ENCODE results near the gene ABHD8.

Gene ABHD8

DNA sequence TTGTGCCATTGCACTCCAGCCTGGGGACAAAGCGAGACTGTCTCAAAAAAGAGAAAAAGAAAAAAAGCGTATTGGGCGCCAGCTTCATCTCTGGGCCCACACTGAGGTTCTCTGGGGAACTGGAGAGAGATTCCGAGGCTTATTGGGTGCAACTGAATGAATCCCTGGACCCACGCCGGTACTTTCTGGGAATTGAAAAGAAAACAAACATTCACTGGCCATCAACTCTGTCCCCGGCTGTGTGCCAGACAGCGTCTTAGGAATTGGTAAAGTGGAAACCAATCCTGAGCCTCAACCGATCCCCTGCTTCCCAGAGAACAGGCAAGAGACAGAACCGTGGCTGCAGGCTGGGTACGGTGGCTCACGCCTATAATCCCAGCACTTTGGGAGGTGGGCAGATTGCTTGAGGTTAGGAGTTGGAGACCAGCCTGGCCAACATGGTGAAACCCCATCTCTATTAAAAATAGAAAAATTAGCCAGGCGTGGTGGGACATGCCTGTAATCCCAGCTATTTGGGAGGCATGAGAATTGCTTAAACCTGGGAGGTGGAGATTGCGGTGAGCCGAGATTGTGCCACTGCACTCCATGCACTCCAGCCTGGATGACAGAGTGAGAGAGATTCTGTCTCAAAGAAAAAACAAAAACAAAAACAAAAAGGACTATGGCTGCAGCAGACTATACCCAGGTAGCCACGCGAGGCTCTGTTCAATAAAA lies 22.8 kb upstream of the ABHD8 start:
- Histone ChIP-seq H3K9me2 (ENCODE audit: low read depth, low read length) (no peaks in the 10 kb centered on the region), H3K4me1 (ENCODE audit: insufficient read depth, low read length, severe bottlenecking) (peaks cover 6% of the 10 kb centered on the region), H3K79me2 (ENCODE audit: insufficient read depth, low read length) (no peaks in the 10 kb centered on the region), H3K9me3 (ENCODE audit: low read length) (no peaks in the 10 kb centered on the region), H3K27me3 (ENCODE audit: insufficient read depth, low read length) (no peaks in the 10 kb centered on the region; the same call in 1 of the 2 replicates), H2AFZ (ENCODE audit: low read length) (no peak overlapping the region), H3K27ac (ENCODE audit: low read depth, low read length, poor library complexity, severe bottlenecking) (no peak overlapping the region), H3K4me3 (ENCODE audit: low read depth, low read length, poor library complexity, severe bottlenecking) (no peak overlapping the region), H3K4me2 (ENCODE audit: low read length) (no peak overlapping the region), H4K20me1 (ENCODE audit: insufficient read depth, low read length) (no peaks in the 10 kb centered on the region), H3F3A (ENCODE audit: insufficient read depth, low read length) (peaks cover 3% of the 10 kb centered on the region; the same call in 1 of the 2 replicates), H3K36me3 (ENCODE audit: insufficient read depth, low read length) (peaks cover 19% of the 10 kb centered on the region), H3K9ac (ENCODE audit: low read length) (no peak overlapping the region)
- TF ChIP-seq, protein P1, sequence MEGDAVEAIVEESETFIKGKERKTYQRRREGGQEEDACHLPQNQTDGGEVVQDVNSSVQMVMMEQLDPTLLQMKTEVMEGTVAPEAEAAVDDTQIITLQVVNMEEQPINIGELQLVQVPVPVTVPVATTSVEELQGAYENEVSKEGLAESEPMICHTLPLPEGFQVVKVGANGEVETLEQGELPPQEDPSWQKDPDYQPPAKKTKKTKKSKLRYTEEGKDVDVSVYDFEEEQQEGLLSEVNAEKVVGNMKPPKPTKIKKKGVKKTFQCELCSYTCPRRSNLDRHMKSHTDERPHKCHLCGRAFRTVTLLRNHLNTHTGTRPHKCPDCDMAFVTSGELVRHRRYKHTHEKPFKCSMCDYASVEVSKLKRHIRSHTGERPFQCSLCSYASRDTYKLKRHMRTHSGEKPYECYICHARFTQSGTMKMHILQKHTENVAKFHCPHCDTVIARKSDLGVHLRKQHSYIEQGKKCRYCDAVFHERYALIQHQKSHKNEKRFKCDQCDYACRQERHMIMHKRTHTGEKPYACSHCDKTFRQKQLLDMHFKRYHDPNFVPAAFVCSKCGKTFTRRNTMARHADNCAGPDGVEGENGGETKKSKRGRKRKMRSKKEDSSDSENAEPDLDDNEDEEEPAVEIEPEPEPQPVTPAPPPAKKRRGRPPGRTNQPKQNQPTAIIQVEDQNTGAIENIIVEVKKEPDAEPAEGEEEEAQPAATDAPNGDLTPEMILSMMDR (IDR thresholded peaks at IDR 0.05; ENCODE audit: low read length), result no peak
- TF ChIP-seq EZH2 (IDR thresholded peaks at IDR 0.05; ENCODE audit: borderline replicate concordance, low read length), result no peak

DNA sequence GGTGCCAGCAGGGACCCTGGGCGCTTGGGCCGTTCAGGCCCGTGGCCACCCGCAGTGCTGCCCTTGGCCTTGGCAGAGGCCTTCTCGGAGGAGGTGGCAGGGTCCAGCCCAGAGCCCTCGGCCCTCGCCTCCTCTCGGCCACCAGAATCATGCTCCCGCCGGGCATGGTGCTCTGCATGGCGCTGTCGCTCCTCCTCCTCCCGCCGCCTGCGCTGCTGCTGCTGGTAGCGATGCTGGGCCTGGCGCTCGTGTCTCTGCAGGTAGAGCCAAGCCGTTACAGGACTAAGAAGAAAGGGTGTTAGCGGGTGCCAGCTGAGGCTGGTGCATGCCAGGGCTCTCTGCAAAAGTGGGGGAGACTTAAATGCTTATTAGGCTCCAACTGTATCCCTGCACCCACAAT lies 21.9 kb upstream of the ABHD8 start:
- H3K36me3 ChIP-seq (ENCODE audit: insufficient read depth, low read length), result peaks cover 28% of the 10 kb centered on the region
- no peak overlapping the region for H3K9ac ChIP-seq (ENCODE audit: low read length)
- H3K27me3 ChIP-seq (ENCODE audit: insufficient read depth, low read length), result no peaks in the 10 kb centered on the region; the same call in 1 of the 2 replicates
- no peaks in the 10 kb centered on the region for H3K9me2 ChIP-seq (ENCODE audit: low read depth, low read length)
- no peaks in the 10 kb centered on the region for H3K9me3 ChIP-seq (ENCODE audit: low read length)
- no peak for TF ChIP-seq EZH2 (IDR thresholded peaks at IDR 0.05; ENCODE audit: borderline replicate concordance, low read length)
- TF ChIP-seq, protein P1 (IDR thresholded peaks at IDR 0.05; ENCODE audit: low read length), result no peak
- H3F3A ChIP-seq (ENCODE audit: insufficient read depth, low read length), result peaks cover 3% of the 10 kb centered on the region; the same call in 1 of the 2 replicates
- H3K27ac ChIP-seq (ENCODE audit: low read depth, low read length, poor library complexity, severe bottlenecking), result no peak overlapping the region
- H2AFZ ChIP-seq (ENCODE audit: low read length), result no peak overlapping the region
- no peak overlapping the region for H3K4me2 ChIP-seq (ENCODE audit: low read length)
- H3K79me2 ChIP-seq (ENCODE audit: insufficient read depth, low read length), result no peaks in the 10 kb centered on the region
- H3K4me3 ChIP-seq (ENCODE audit: low read depth, low read length, poor library complexity, severe bottlenecking), result no peak overlapping the region
- no peaks in the 10 kb centered on the region for H4K20me1 ChIP-seq (ENCODE audit: insufficient read depth, low read length)
- peaks cover 6% of the 10 kb centered on the region for H3K4me1 ChIP-seq (ENCODE audit: insufficient read depth, low read length, severe bottlenecking)

DNA sequence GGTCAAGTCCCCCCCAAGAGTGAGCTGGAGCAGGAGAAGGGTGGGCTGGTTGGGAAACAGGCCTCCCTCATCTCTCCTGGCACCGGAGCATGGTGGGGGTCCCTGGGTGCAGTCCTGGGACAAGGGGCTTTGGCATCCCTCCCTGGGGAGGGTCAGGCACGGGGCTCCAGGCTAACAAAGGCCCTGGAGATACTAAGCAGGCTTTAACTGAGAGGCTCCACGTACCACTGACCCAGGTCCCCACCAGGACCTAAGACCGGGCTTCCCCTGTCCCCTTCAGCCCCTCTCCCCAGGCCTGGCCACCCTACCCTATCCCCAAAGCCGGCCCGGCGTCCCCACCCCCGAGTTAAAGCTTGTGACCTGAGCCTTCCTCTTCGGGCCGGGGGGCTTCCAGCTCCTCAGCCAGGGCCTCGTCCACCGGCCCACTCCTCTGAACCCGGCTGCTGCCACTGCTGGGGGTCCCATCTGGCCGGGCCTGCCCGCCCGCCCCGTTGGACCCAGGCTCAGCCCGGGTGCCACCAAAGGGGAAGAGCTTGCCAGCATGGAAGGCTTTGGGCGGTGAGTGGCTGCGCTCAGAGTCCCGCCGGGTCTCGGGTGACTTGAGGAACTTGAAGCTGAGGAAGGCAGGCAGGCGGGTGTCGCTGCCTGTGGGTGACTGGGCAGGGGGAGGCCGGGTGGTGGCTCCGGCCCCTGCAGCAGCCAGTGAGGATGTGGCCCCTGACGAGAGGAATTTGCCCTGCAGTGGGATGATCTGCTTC lies 21.3 kb upstream of the ABHD8 start:
- Histone ChIP-seq H3K27me3 (ENCODE audit: insufficient read depth, low read length) (no peaks in the 10 kb centered on the region; the same call in 1 of the 2 replicates), H3K9ac (ENCODE audit: low read length) (no peak overlapping the region), H4K20me1 (ENCODE audit: insufficient read depth, low read length) (no peaks in the 10 kb centered on the region), H3K4me2 (ENCODE audit: low read length) (no peak overlapping the region), H3F3A (ENCODE audit: insufficient read depth, low read length) (peaks cover 3% of the 10 kb centered on the region; the same call in 1 of the 2 replicates), H3K27ac (ENCODE audit: low read depth, low read length, poor library complexity, severe bottlenecking) (no peak overlapping the region), H3K4me1 (ENCODE audit: insufficient read depth, low read length, severe bottlenecking) (peaks cover 6% of the 10 kb centered on the region), H2AFZ (ENCODE audit: low read length) (no peak overlapping the region), H3K9me3 (ENCODE audit: low read length) (no peaks in the 10 kb centered on the region), H3K9me2 (ENCODE audit: low read depth, low read length) (no peaks in the 10 kb centered on the region), H3K4me3 (ENCODE audit: low read depth, low read length, poor library complexity, severe bottlenecking) (no peak overlapping the region), H3K79me2 (ENCODE audit: insufficient read depth, low read length) (no peaks in the 10 kb centered on the region), H3K36me3 (ENCODE audit: insufficient read depth, low read length) (peaks cover 34% of the 10 kb centered on the region)
- TF ChIP-seq, protein P1 (IDR thresholded peaks at IDR 0.05; ENCODE audit: low read length), result no peak
- no peak for TF ChIP-seq EZH2 (IDR thresholded peaks at IDR 0.05; ENCODE audit: borderline replicate concordance, low read length)

Measured in OCI-LY1 (cell line).